GM19328 (cell line): ENCODE data around the gene SULT1A2.
"Not testable (repeated sequence)": the region's sequence is repeated elsewhere in the genome, so short reads cannot be mapped to it uniquely, and the experiment has no call there.

Experiments
- ATAC-seq: cut with Tn5 transposase; IDR thresholded peaks from one replicate; pipeline ENCODE4 v1.9.1; 2021; ENCODE audit warnings: mild to moderate bottlenecking, moderate library complexity; ENCODE audit not compliant: unreplicated experiment

Gene SULT1A2

GRCh38 chr16:28561557-28562187, 35.2 kb downstream of the SULT1A2 start:
- no peak for ATAC-seq

- no peak for ATAC-seq
These were observed 38.4 kb downstream of the SULT1A2 start for GRCh38 chr16:28558456-28558855.

GRCh38 chr16:28556914-28557320, 39.9 kb downstream of the SULT1A2 start:
- ATAC-seq = no peak

- ATAC-seq = no peak
These were observed 41.3 kb downstream of the SULT1A2 start for GRCh38 chr16:28555561-28555960.

GRCh38 chr16:28554634-28555423, 42.0 kb downstream of the SULT1A2 start:
- no peak for ATAC-seq

GRCh38 chr16:28553776-28554633, 42.8 kb downstream of the SULT1A2 start, which contains the start of gene SGF29:
TSS of gene SGF29 (plus strand) at chr16:28553920. CDS start at chr16:28581070, 27,150 bp downstream.
- peak; percentile 77 for ATAC-seq

GRCh38 chr16:28549301-28549899, 47.5 kb downstream of the SULT1A2 start:
- no peak for ATAC-seq

- ATAC-seq = no peak
These were observed 48.5 kb downstream of the SULT1A2 start for GRCh38 chr16:28548306-28548802.

- no peak for ATAC-seq
These were observed 50.2 kb downstream of the SULT1A2 start for GRCh38 chr16:28546626-28547025.

- ATAC-seq = not testable (repeated sequence)
These were observed 50.9 kb downstream of the SULT1A2 start for GRCh38 chr16:28545964-28546363.

GRCh38 chr16:28544998-28545397, 51.9 kb downstream of the SULT1A2 start:
- no peak for ATAC-seq

- ATAC-seq = no peak
These were observed 53.8 kb downstream of the SULT1A2 start for GRCh38 chr16:28543072-28543471.

- ATAC-seq = no peak
These were observed 54.2 kb downstream of the SULT1A2 start for GRCh38 chr16:28542646-28543045.
